GM12873 (cell line): ENCODE results near the gene LMO1.

Experiments
- TF ChIP-seq, protein P1 (sequence below): IDR thresholded peaks from 2 replicates; pipeline ENCODE4 v1.5.1; 2012; ENCODE audit warnings: low read depth, mild to moderate bottlenecking, moderate library complexity, low read length, control low read depth; ENCODE audit not compliant: insufficient read depth; ENCODE audit errors: missing control alignments

Gene LMO1

DNA sequence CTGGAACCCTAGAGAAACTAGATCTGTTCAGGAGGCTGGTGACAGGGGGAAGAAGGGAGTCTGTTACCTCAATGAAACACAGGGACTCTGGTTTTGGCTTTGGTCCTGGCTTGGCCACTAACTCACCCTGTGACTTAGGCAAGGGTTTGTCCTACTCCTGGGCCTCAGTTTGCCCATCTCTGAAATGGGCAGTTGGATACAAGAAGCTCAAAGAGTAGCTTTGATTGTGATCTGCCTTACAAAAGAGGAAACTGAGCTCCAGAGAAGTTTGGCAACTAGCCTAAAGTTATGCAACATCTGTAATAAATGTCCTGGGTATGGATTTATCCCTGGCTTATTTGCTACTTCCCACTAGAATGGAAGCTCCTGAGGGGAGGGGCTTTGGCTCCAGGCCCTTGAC, 24.0 kb upstream of the LMO1 start:
- TF ChIP-seq, protein P1, sequence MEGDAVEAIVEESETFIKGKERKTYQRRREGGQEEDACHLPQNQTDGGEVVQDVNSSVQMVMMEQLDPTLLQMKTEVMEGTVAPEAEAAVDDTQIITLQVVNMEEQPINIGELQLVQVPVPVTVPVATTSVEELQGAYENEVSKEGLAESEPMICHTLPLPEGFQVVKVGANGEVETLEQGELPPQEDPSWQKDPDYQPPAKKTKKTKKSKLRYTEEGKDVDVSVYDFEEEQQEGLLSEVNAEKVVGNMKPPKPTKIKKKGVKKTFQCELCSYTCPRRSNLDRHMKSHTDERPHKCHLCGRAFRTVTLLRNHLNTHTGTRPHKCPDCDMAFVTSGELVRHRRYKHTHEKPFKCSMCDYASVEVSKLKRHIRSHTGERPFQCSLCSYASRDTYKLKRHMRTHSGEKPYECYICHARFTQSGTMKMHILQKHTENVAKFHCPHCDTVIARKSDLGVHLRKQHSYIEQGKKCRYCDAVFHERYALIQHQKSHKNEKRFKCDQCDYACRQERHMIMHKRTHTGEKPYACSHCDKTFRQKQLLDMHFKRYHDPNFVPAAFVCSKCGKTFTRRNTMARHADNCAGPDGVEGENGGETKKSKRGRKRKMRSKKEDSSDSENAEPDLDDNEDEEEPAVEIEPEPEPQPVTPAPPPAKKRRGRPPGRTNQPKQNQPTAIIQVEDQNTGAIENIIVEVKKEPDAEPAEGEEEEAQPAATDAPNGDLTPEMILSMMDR, result no peak

DNA sequence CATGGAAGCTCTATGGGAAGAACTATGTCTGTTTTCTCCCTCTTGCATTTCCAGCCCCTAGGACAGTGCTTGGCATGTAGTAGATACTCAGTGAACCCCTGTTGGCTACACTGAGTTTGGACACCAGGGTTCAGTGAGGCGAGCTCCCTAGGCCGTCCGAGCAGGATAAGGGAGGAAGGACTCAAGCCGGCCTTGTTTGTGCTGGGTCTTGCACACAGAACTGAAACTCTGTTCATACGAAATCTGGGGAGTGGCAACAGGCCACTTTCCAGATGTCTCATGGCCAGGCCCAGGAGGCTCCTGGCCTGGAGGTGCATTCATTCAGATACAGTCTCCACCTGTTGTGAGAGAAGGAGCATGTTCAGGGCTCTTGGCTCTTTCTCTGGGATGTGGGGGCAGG, 23.6 kb upstream of the LMO1 start:
- TF ChIP-seq, protein P1, result no peak

DNA sequence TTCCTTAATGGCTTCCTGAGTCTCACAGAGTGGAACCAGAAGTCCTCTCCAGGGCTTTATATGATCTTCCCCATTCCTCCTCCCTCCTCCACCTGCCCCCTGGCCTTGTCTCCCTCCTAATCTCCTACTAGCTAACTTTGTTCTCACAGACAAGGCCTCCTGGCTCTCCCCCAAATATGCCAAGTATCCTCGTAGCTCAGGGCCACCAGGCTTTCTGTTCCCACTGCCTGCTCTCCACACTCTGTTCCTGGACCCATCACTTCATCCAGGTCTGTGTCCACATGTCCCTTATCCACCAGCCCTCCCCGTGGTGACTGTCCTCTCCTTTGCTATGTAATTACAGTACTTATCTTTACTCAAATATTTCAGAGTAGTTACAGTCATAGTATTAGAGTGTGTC, 23.2 kb upstream of the LMO1 start:
- TF ChIP-seq, protein P1, result no peak

DNA sequence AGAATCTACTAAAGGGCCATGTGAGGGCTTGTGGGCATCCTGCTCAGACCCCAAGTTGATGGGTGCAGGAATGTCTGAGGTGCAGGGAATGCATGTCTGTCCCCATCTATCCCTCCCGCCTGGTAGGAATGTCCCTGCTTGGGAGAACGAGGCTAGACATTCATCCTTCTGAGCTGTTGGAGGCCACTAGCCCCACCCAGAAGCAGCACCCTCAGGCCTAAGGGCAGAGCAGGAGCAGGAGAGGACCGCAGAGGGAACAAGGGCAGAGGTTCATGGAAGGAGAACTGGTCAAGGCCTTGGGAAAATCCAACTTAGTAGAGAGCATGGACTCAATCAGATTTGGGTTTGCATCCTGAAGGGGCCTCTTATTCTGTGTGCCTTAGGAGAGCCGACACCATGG, 22.1 kb upstream of the LMO1 start:
- TF ChIP-seq, protein P1, result no peak

DNA sequence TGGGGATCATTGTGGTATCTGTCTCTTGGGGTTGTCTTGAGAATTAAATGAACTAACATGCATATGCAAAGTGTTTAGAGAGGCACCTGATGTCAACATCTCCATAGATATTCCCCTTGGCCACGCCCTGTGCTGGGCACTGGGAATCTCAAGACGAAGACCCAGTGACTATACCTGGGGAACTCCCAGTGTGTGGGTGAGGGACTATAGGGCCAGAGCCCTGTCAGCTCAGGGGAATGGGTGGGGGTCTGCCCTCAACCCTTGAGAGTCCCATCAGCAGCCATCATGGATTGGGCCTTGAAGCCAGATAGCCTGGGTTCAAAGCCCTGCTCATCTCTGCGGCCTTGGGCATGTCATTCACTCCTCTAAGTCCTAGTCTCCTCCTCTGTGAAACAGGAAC, 21.6 kb upstream of the LMO1 start:
- TF ChIP-seq, protein P1, result no peak

DNA sequence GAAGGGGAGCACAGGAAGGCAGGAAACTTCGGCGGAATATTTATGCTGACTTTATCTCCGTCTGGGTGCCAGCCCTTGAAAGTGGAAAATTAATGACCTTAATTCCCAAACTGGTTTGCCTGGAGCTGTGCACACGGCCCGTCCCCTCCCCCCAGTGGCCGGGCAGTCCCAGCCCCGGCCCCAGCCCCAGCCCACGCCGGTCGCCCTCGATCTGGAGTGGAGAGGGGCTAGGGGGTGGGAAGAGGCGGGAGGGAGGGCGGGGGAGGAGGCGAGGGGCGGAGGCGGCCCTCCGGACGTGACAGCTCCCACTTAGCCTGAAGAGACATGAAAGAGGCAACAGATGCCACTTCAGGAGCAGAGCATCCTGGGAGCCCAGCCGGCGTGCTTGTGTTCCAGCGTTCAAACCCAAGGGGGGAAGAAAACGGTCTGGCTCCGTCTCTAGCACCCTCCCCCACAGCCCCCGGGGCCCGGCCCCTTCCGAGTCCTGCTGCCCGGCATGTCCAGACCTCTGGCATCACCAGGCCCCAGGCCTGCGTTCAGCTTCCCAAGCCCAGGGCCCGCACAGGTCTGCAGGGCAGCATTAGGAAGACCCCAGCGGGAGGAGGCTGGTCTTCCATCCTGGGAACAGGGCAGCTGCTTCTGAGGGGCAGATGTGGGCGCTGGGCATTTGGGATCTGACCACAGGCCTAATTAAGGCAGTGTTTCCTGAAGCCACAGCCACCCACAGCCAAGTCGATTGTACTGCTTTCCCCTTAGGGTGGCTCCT, 20.0 kb upstream of the LMO1 start:
- TF ChIP-seq, protein P1, result no peak

DNA sequence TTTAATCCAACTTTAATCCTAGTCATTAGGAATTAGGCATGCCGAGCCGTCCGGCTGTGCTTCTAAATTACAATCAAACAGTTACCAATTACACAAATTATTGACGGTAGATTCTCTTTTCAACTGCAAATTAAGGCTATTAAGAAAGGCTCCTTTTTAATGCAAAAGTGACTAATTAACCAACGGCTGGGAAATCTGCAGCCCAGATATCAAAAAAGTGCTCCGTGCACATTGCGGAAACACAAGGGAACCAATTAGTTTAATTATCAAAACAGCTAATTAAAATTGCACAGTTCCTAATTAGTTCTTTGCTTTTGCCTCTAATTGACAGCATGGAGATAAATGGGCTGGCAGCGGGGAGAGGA, 19.4 kb upstream of the LMO1 start:
- TF ChIP-seq, protein P1, result no peak
